ENCODE measurements around the gene RPP14.

Gene RPP14

GRCh38 chr3:58356054-58356453, 50.0 kb downstream of the RPP14 start:
- DNase-seq (ENCODE audit: low spot score) = no peak

- DNase-seq (ENCODE audit: low spot score) = no peak
These were observed 51.4 kb downstream of the RPP14 start for GRCh38 chr3:58357402-58357801.

DNA sequence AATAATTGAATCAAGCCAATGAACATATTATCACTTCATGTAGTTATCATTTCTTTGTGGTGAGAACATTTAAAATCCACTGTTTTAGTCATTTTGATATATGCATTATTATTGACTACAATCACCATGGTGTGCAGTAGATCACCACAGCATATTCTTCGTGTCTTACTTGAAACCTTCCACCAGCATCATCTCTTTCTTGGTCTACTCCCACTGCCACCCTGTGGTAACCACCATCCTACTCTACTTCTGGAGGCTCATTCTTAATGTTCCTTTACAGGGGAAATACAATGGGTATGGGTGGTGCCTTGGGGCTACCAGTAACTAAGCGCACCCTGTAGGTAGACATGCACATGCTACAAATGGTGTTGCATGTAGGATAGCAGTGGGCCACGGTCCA, 52.0 kb downstream of the RPP14 start:
- DNase-seq (ENCODE audit: low spot score) = no peak

- no peak for DNase-seq (ENCODE audit: low spot score)
These were observed 52.8 kb downstream of the RPP14 start for GRCh38 chr3:58358808-58359207.

DNA sequence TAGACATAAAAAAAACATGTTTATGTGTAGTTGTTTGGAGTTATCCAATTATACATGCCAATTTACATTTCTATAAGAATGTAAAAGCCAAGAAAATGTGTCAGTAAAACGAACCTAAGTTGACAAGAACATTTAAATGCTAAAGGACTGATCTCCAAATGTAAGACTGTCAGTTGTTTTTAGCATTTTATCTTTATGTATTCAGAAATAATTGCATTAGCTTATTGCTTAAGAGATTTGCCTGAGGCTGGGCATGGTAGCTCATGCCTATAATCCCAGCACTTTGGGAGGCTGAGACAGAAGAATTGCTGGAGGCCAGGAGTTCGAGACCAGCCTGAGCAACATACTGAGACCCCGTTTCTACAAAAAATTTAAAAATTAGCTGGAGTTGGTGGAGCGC, 53.6 kb downstream of the RPP14 start:
- DNase-seq (ENCODE audit: low spot score) = no peak

GRCh38 chr3:58361866-58362265, 55.8 kb downstream of the RPP14 start:
- DNase-seq (ENCODE audit: low spot score) = no peak

DNA sequence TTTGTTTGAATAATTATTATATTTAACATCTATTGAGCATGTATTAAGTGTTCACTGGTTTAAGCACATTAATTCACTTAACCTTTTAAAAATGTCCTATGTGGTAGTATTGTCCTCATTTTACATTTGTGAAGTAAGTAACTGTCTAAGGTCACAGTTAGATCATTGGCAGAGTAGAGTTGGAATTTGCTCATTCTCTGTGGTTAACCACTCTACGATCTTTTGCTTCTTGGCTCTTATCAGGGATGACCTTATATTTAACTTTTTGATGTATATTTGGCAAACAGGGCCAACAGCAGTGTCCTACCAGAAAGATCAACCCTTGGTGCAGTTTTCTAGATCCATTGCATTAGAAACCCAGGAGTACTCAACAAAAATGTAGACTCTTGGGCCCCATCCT, 60.7 kb downstream of the RPP14 start:
- no peak for DNase-seq (ENCODE audit: low spot score)

GRCh38 chr3:58369038-58369437, 63.0 kb downstream of the RPP14 start:
- DNase-seq (ENCODE audit: low spot score) = no peak

Data from hematopoietic multipotent progenitor cell treated with erythropoietin and hydrocortisone succinate and interleukin-3 and kit ligand, for 15 days (in vitro differentiated cells).